Dermis lymphatic vessel endothelial cell (primary cell): ENCODE results near the gene TCAF1. TPM values are rescaled to one million over a fixed set of nuclear protein-coding genes. Genes with fewer than 3 reads are reported as not detected.

Experiments
- total RNA-seq: library from RNA; depleted of rRNA; stranded (reverse); fragments of >200 nt; gene quantifications from 2 replicates; pipeline ENCODE4 v1.2.1, GENCODE V29; 2014

The TCAF1 gene, protein sequence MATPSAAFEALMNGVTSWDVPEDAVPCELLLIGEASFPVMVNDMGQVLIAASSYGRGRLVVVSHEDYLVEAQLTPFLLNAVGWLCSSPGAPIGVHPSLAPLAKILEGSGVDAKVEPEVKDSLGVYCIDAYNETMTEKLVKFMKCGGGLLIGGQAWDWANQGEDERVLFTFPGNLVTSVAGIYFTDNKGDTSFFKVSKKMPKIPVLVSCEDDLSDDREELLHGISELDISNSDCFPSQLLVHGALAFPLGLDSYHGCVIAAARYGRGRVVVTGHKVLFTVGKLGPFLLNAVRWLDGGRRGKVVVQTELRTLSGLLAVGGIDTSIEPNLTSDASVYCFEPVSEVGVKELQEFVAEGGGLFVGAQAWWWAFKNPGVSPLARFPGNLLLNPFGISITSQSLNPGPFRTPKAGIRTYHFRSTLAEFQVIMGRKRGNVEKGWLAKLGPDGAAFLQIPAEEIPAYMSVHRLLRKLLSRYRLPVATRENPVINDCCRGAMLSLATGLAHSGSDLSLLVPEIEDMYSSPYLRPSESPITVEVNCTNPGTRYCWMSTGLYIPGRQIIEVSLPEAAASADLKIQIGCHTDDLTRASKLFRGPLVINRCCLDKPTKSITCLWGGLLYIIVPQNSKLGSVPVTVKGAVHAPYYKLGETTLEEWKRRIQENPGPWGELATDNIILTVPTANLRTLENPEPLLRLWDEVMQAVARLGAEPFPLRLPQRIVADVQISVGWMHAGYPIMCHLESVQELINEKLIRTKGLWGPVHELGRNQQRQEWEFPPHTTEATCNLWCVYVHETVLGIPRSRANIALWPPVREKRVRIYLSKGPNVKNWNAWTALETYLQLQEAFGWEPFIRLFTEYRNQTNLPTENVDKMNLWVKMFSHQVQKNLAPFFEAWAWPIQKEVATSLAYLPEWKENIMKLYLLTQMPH
- 37.4 and 43.4 TPM in 2 replicates for total RNA-seq

DNA sequence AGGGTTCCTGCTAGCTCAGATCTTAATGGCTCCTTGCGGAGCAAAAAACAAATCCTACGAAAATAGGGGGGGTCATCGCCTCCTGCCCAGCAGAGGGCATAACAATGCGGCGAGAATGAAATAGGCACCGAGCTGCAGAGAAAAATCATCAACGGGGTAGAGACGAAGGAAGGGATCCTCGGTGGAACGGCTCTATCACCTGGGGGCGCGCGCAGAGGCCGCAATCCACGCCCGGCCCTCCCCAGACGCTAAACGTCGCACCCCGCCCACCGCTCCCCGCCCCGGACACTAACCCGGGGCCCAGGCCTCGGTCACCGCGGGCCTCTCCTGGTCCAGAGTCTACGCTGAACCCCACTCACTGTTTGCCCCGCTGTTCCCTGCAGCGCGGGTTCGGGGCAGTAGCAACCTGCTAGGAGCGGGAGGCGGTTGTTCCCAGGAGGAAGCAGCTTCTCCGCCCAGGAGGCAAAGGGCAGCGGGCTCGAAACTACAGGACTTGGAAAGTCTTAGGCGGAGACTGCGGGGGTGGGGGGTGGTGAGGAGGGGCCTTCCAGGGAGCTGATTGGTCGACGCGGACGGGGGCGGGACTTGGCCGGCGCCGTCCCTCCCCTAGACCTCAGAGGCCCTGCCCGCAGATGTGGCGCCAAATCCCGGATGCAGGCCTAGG lies at the start of gene TCAF1:
TCAF1 (minus strand) TSS at position 509 of the 664 bp plus-strand sequence. CDS start 25,568 bp downstream, outside the sequence.

DNA sequence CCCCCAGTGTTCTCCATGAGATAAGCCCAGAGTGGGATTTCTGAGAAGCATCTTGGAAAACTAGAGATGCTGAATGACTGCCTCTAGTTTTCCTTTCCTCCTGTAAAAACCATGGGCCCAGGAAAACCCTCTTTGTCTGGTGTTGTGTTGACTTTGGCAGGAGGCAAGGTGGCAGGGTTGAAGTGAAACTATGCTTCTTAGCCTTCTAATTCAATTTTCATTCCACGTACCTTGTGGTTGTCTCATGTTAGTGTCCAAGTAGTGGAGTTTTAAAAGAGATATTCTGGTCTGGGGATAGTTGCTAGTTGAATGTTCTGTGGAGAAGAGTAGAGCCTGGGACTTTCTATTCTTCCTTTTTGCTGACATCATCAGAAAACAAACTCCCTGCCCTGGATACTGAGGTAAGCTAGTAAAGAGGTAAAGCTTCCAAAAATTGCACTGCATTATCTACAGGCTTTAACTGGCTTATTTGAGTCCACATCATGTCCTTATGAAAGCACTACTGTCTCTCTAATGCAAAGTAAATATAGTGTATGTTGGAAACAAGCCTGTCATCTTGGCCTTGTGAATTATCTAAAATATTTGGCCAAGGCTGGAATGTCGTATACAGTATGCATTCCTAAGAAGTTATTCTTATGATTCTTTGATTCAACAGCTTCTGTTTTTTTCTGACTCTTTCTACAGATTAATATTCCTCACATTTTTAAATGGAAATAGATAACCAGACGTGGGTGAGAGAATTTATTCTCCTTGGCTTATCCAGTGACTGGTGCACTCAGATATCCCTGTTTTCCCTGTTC lies 32.8 kb upstream of the TCAF1 start, which contains the start of gene OR2F2:
OR2F2 (plus strand) TSS at position 708 of the 800 bp plus-strand sequence; CDS start at position 708, 0 bp downstream.

Other genes starting within 250 kb of the TCAF1 start
- 0.17 TPM in 1 of 2 replicates, not detected in the other for gene CTAGE6, start 144.5 kb downstream of the TCAF1 start, total RNA-seq
- not detected in 2 replicates for gene OR2F2, start 33.1 kb upstream of the TCAF1 start, total RNA-seq
- not detected in 2 replicates for gene OR2F1, start 52.7 kb upstream of the TCAF1 start, total RNA-seq
- gene OR6B1, start 98.1 kb upstream of the TCAF1 start, total RNA-seq, result not detected in 2 replicates
- gene OR2A5, start 146.8 kb upstream of the TCAF1 start, total RNA-seq, result not detected in 2 replicates
- not detected in 2 replicates for gene OR2A25, start 167.6 kb upstream of the TCAF1 start, total RNA-seq
- gene OR2A12, start 184.1 kb upstream of the TCAF1 start, total RNA-seq, result not detected in 2 replicates
- gene OR2A2, start 207.4 kb upstream of the TCAF1 start, total RNA-seq, result not detected in 2 replicates
- gene OR2A14, start 221.0 kb upstream of the TCAF1 start, total RNA-seq, result not detected in 2 replicates